ENCODE data around the gene MTRF1. TPM values are rescaled to one million over a fixed set of nuclear protein-coding genes. Genes with fewer than 3 reads are reported as not detected.
"Not testable (repeated sequence)": the region's sequence is repeated elsewhere in the genome, so short reads cannot be mapped to it uniquely, and the experiment has no call there.

MTRF1 gene
- total RNA-seq, 1 donor from 2014 or later, result 12.9 TPM

- Mint-ChIP-seq H3K9me3 (ENCODE audit: unreplicated experiment) (no peaks in the 10 kb centered on the region), H3K4me1 (ENCODE audit: unreplicated experiment) (no peaks in the 10 kb centered on the region), H3K27me3 (ENCODE audit: unreplicated experiment) (peaks cover 20% of the 10 kb centered on the region), H3K27ac (ENCODE audit: unreplicated experiment) (no peak overlapping the region), H3K4me3 (ENCODE audit: unreplicated experiment) (no peak overlapping the region), H3K36me3 (ENCODE audit: unreplicated experiment) (no peaks in the 10 kb centered on the region)
- DNase-seq (ENCODE audit: extremely low spot score, unreplicated experiment), result peak; percentile 56
- no peak for TF ChIP-seq CTCF (IDR thresholded peaks at IDR 0.05)
Observed at GRCh38 chr13:41291246-41291645, 27.9 kb upstream of the MTRF1 start.

- Mint-ChIP-seq H3K27ac (ENCODE audit: unreplicated experiment) (no peak overlapping the region), H3K4me1 (ENCODE audit: unreplicated experiment) (peaks cover 3% of the 10 kb centered on the region), H3K4me3 (ENCODE audit: unreplicated experiment) (no peak overlapping the region), H3K36me3 (ENCODE audit: unreplicated experiment) (no peaks in the 10 kb centered on the region), H3K9me3 (ENCODE audit: unreplicated experiment) (no peaks in the 10 kb centered on the region), H3K27me3 (ENCODE audit: unreplicated experiment) (peaks cover 5% of the 10 kb centered on the region)
- DNase-seq (ENCODE audit: extremely low spot score, unreplicated experiment), result peak; percentile 54
- no peak for TF ChIP-seq CTCF (IDR thresholded peaks at IDR 0.05)
Observed at GRCh38 chr13:41289463-41289881, 26.1 kb upstream of the MTRF1 start.

GRCh38 chr13:41286370-41286769 is 23.0 kb upstream of the MTRF1 start:
- no peaks in the 10 kb centered on the region for H3K27me3 Mint-ChIP-seq (ENCODE audit: unreplicated experiment)
- H3K27ac Mint-ChIP-seq (ENCODE audit: unreplicated experiment), result no peak overlapping the region
- no peak overlapping the region for H3K4me3 Mint-ChIP-seq (ENCODE audit: unreplicated experiment)
- TF ChIP-seq CTCF (IDR thresholded peaks at IDR 0.05), result no peak
- H3K36me3 Mint-ChIP-seq (ENCODE audit: unreplicated experiment), result no peaks in the 10 kb centered on the region
- no peaks in the 10 kb centered on the region for H3K9me3 Mint-ChIP-seq (ENCODE audit: unreplicated experiment)
- no peak for DNase-seq (ENCODE audit: extremely low spot score, unreplicated experiment)
- peaks cover 3% of the 10 kb centered on the region for H3K4me1 Mint-ChIP-seq (ENCODE audit: unreplicated experiment)

- H3K27ac Mint-ChIP-seq (ENCODE audit: unreplicated experiment), result no peak overlapping the region
- H3K36me3 Mint-ChIP-seq (ENCODE audit: unreplicated experiment), result no peaks in the 10 kb centered on the region
- no peak for TF ChIP-seq CTCF (IDR thresholded peaks at IDR 0.05)
- DNase-seq (ENCODE audit: extremely low spot score, unreplicated experiment), result peak; percentile 36
- H3K4me3 Mint-ChIP-seq (ENCODE audit: unreplicated experiment), result no peak overlapping the region
- peaks cover 4% of the 10 kb centered on the region for H3K27me3 Mint-ChIP-seq (ENCODE audit: unreplicated experiment)
- peaks cover 3% of the 10 kb centered on the region for H3K4me1 Mint-ChIP-seq (ENCODE audit: unreplicated experiment)
- no peaks in the 10 kb centered on the region for H3K9me3 Mint-ChIP-seq (ENCODE audit: unreplicated experiment)
Observed at GRCh38 chr13:41284512-41285288, 21.3 kb upstream of the MTRF1 start.

GRCh38 chr13:41282129-41282571 is 18.8 kb upstream of the MTRF1 start:
- Mint-ChIP-seq H3K36me3 (ENCODE audit: unreplicated experiment) (no peaks in the 10 kb centered on the region), H3K27me3 (ENCODE audit: unreplicated experiment) (peaks cover 4% of the 10 kb centered on the region), H3K27ac (ENCODE audit: unreplicated experiment) (no peak overlapping the region), H3K4me1 (ENCODE audit: unreplicated experiment) (peaks cover 3% of the 10 kb centered on the region), H3K4me3 (ENCODE audit: unreplicated experiment) (no peak overlapping the region), H3K9me3 (ENCODE audit: unreplicated experiment) (no peaks in the 10 kb centered on the region)
- TF ChIP-seq CTCF (IDR thresholded peaks at IDR 0.05), result no peak
- peak; percentile 23 for DNase-seq (ENCODE audit: extremely low spot score, unreplicated experiment)

GRCh38 chr13:41279156-41279555 is 15.8 kb upstream of the MTRF1 start:
- not testable (repeated sequence) for H3K9me3 Mint-ChIP-seq (ENCODE audit: unreplicated experiment); H3K27ac Mint-ChIP-seq (ENCODE audit: unreplicated experiment); H3K27me3 Mint-ChIP-seq (ENCODE audit: unreplicated experiment); DNase-seq (ENCODE audit: extremely low spot score, unreplicated experiment); H3K4me3 Mint-ChIP-seq (ENCODE audit: unreplicated experiment); H3K4me1 Mint-ChIP-seq (ENCODE audit: unreplicated experiment); H3K36me3 Mint-ChIP-seq (ENCODE audit: unreplicated experiment)
